ENCODE measurements around the gene SLC22A3. TPM values are rescaled to one million over a fixed set of nuclear protein-coding genes. Genes with fewer than 3 reads are reported as not detected.

SLC22A3 gene
- total and polyA plus RNA-seq, 8 donors: 2.0 to 29.3 (median 7.2) TPM

- TF ChIP-seq POLR2AphosphoS5 (IDR thresholded peaks at IDR 0.05) (no peak), EP300 (IDR thresholded peaks at IDR 0.05) (no peak), POLR2A (IDR thresholded peaks at IDR 0.05) (no peak)
- TF ChIP-seq, protein P1, sequence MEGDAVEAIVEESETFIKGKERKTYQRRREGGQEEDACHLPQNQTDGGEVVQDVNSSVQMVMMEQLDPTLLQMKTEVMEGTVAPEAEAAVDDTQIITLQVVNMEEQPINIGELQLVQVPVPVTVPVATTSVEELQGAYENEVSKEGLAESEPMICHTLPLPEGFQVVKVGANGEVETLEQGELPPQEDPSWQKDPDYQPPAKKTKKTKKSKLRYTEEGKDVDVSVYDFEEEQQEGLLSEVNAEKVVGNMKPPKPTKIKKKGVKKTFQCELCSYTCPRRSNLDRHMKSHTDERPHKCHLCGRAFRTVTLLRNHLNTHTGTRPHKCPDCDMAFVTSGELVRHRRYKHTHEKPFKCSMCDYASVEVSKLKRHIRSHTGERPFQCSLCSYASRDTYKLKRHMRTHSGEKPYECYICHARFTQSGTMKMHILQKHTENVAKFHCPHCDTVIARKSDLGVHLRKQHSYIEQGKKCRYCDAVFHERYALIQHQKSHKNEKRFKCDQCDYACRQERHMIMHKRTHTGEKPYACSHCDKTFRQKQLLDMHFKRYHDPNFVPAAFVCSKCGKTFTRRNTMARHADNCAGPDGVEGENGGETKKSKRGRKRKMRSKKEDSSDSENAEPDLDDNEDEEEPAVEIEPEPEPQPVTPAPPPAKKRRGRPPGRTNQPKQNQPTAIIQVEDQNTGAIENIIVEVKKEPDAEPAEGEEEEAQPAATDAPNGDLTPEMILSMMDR (IDR thresholded peaks at IDR 0.05): peak in 1 of 7 experiments; percentile 45
- WGBS, 5 donors: 30 to 45% (median 31%) methylated on average over 3 of the region's 3 CpGs
- peak overlapping the region in 2 of 5 donors; percentile 44 to 67 for H3K27ac ChIP-seq
Measured at GRCh38 chr6:160456214-160456546, 108.0 kb downstream of the SLC22A3 start.

GRCh38 chr6:160457823-160458222, 109.6 kb downstream of the SLC22A3 start:
- no peaks in the 10 kb centered on the region for H3K27me3 ChIP-seq
- H3K36me3 ChIP-seq: no peaks in the 10 kb centered on the region
- WGBS, 5 donors: 28 to 49% (median 31%) methylated on average over 4 of the region's 4 CpGs
- no peak for DNase-seq
- peaks cover 6 to 20% (median 12%) of the 10 kb centered on the region in 4 donors for H3K4me1 ChIP-seq
- no peaks in the 10 kb centered on the region for H3K9me3 ChIP-seq
- no peak overlapping the region for H3K27ac ChIP-seq
- no peak overlapping the region for H3K4me3 ChIP-seq
- intact Hi-C loops (cut with DNase I; ENCODE audit: low total_unique reads): loop anchor here (5.0 kb wide), 3 partner anchors 236 to 366 kb away; no protein-coding TSS in a partner anchor
- no peak for TF ChIP-seq POLR2AphosphoS5 (IDR thresholded peaks at IDR 0.05)
- TF ChIP-seq POLR2A (IDR thresholded peaks at IDR 0.05): no peak
- no peak for TF ChIP-seq EP300 (IDR thresholded peaks at IDR 0.05)
- TF ChIP-seq, protein P1 (IDR thresholded peaks at IDR 0.05): no peak

More at GRCh38 chr6:160456214-160456546, 108.0 kb downstream of the SLC22A3 start:
- no peaks in the 10 kb centered on the region for H3K36me3 ChIP-seq
- peaks cover 6 to 20% (median 11%) of the 10 kb centered on the region in 4 donors for H3K4me1 ChIP-seq
- no peaks in the 10 kb centered on the region for H3K9me3 ChIP-seq
- H3K27me3 ChIP-seq: no peaks in the 10 kb centered on the region
- DNase-seq: no peak
- intact Hi-C loops (cut with DNase I; ENCODE audit: low total_unique reads): loop anchor here (5.0 kb wide), 3 partner anchors 234 to 364 kb away; no protein-coding TSS in a partner anchor
- no peak overlapping the region for H3K4me3 ChIP-seq

DNA sequence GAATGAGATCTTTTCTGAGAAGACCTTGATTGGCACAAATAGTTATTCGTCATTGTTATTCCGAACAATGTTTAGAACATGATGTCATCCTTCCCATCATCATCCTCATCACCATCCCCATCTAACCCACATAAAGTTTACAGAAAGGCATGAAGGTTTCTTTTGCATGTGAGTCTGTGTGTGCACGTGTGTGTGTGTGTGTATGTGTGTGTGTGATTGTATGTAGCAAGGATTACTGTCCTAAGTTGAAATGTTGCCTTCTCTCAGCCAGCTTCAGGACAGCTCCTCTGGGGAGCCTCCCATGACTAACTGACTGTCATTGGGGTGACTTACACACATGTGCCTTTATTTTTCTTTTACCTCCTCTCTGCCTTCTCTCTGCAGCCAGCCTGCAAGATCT, 113.5 kb downstream of the SLC22A3 start:
- no peak for DNase-seq
- TF ChIP-seq POLR2A (IDR thresholded peaks at IDR 0.05): no peak

DNA sequence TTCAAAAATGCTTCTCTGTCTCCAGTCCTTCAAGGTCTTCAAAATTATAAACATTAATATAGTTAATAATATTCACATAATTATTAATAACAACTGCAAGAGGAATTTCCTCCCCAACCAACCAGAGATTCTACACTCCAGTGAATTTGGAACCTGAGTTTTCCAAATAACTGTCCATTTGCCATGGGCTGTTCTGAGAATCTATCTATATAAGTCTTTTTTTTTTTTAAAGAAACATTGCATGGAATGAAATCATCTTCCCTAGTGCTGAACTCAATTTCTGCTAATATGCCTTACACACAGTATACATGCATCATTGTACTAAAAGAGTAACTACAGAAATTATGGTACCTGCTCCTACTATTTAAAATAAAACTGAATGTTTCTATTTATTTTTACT, 113.9 kb downstream of the SLC22A3 start:
- Histone ChIP-seq H3K36me3 (no peaks in the 10 kb centered on the region), H3K4me3 (no peak overlapping the region), H3K9me3 (no peaks in the 10 kb centered on the region), H3K27ac (no peak overlapping the region), H3K4me1 (peaks cover 0 to 8% (median 2%) of the 10 kb centered on the region in 4 donors), H3K27me3 (no peaks in the 10 kb centered on the region)
- intact Hi-C loops (cut with DNase I; ENCODE audit: low total_unique reads): no loop called here
- DNase-seq: no peak
- TF ChIP-seq POLR2AphosphoS5 (IDR thresholded peaks at IDR 0.05) (no peak), EP300 (IDR thresholded peaks at IDR 0.05) (no peak), POLR2A (IDR thresholded peaks at IDR 0.05) (no peak)
- TF ChIP-seq, protein P1 (IDR thresholded peaks at IDR 0.05): no peak

More for the DNA sequence above, 113.5 kb downstream of the SLC22A3 start:
- Histone ChIP-seq H3K36me3 (no peaks in the 10 kb centered on the region), H3K27ac (no peak overlapping the region), H3K9me3 (no peaks in the 10 kb centered on the region), H3K4me1 (peaks cover 0 to 8% (median 2%) of the 10 kb centered on the region in 4 donors), H3K4me3 (no peak overlapping the region), H3K27me3 (no peaks in the 10 kb centered on the region)
- intact Hi-C loops (cut with DNase I; ENCODE audit: low total_unique reads): no loop called here
- 72 to 82% (median 79%) methylated on average over 3 of the region's 3 CpGs for WGBS, 5 donors

DNA sequence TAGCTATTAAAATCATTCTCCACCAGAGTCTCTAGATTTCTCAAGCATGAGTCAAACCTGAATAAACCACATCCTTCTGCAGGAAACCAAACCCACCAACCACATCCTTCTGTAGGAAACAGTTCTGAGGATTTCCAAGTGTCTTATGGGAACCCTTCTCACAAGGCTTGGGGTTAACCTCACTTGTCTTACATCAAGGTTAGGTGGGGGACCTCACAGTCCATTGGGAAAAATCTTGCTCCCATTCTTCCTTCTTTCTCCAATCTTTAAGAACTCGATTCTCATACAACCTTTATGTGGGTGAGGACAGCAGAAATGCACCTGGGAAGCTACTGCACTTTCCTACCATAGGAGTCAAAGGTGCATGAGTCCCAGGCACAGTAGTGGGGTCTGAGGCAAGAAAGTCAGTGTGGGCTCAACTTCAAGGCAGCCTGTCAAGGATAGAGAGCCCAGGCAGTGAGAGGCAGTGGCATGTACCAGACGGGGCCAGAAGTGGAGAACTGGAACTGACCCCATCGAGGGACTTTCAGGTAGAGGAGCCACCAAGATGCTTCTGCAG, 114.5 kb downstream of the SLC22A3 start:
- intact Hi-C loops (cut with DNase I; ENCODE audit: low total_unique reads): no loop called here
- TF ChIP-seq POLR2A (IDR thresholded peaks at IDR 0.05) (no peak), POLR2AphosphoS5 (IDR thresholded peaks at IDR 0.05) (no peak), EP300 (IDR thresholded peaks at IDR 0.05) (no peak)
- TF ChIP-seq, protein P1 (IDR thresholded peaks at IDR 0.05): no peak
- no peaks in the 10 kb centered on the region for H3K27me3 ChIP-seq
- no peaks in the 10 kb centered on the region for H3K9me3 ChIP-seq
- peak in 1 of 2 donors; percentile 58 for DNase-seq
- 63 to 73% (median 70%) methylated on average over 3 of the region's 3 CpGs for WGBS, 5 donors
- peaks cover 0 to 6% (median 2%) of the 10 kb centered on the region in 4 donors for H3K4me1 ChIP-seq
- H3K4me3 ChIP-seq: no peak overlapping the region
- no peak overlapping the region for H3K27ac ChIP-seq
- no peaks in the 10 kb centered on the region for H3K36me3 ChIP-seq

Measured in stomach (tissue), 9 donors.